ENCODE data around the gene ARSB. TPM values are rescaled to one million over a fixed set of nuclear protein-coding genes. Genes with fewer than 3 reads are reported as not detected.

The ARSB gene
- total RNA-seq, 4 donors from 2014 or later, result 10.0 to 17.4 (median 13.9) TPM

DNA sequence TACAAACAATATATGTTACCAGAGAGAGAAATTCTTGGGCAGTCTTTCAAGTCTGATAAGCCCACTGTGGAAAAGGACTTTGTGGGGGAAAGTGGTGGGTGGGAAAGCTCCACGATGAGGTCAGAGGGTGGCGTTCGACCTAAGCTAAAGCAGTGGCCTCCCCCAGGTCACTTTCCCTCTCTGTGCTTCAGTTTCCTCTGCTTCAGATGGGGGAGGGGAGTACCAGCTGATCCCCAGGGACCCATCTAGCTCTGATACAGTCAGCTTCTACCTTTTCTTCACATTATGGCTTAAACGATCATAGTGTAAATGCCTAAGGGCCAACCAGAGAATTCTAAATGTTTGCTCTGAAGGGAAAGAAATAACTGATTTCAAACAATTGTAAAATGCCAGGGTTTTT lies 36.6 kb upstream of the ARSB start:
- Histone ChIP-seq H3K27ac (no peak overlapping the region), H3K4me1 (no peaks in the 10 kb centered on the region), H3K36me3 (no peaks in the 10 kb centered on the region), H3K9me3 (no peaks in the 10 kb centered on the region), H3K4me3 (replicated peaks in 1 of 3) (no peak overlapping the region), H3K27me3 (no peaks in the 10 kb centered on the region)
- intact Hi-C loops (cut with DNase I), result loop anchor here (5.0 to 10.0 kb wide), 2 partner anchors 111 to 1063 kb away; no protein-coding TSS in a partner anchor
- DNase-seq, result no peak
- TF ChIP-seq, protein P1, sequence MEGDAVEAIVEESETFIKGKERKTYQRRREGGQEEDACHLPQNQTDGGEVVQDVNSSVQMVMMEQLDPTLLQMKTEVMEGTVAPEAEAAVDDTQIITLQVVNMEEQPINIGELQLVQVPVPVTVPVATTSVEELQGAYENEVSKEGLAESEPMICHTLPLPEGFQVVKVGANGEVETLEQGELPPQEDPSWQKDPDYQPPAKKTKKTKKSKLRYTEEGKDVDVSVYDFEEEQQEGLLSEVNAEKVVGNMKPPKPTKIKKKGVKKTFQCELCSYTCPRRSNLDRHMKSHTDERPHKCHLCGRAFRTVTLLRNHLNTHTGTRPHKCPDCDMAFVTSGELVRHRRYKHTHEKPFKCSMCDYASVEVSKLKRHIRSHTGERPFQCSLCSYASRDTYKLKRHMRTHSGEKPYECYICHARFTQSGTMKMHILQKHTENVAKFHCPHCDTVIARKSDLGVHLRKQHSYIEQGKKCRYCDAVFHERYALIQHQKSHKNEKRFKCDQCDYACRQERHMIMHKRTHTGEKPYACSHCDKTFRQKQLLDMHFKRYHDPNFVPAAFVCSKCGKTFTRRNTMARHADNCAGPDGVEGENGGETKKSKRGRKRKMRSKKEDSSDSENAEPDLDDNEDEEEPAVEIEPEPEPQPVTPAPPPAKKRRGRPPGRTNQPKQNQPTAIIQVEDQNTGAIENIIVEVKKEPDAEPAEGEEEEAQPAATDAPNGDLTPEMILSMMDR (IDR thresholded peaks at IDR 0.05), result no peak
- no peak for TF ChIP-seq POLR2A (IDR thresholded peaks at IDR 0.05)
- 46 to 50% methylated on average over 4 of the region's 4 CpGs for WGBS, 2 donors

DNA sequence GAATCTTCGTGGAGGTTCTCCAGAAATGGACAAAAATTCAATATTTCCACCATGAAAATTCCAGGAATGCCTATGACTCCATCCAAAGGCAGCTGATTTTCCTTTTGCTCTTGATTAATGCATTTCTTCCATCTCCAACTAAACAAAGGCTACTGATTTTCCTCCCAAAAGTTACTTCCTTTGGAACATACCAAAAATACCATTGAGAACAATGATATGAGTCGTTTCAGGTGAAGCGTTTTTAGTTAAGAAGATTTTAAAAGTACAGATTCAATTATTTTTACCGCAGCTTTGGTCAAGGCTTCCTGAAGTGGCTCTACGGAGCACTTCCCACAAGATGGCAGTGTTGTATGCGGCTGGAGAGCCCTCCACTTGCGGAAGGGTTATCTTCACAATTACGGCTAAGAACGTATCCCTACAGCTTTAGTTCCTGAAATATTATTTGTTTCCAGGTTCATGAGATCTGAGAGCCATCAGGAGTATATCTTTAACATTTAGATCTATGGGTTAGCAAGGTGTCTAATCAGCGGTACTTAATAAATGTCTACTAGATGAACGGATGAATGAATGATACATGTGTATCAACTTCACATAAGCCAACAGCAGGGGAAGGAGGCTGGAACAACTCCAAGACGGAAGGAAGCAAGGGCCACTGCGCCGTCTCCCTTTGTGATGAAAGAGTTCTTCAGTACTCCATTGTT lies 35.9 kb upstream of the ARSB start:
- no peak overlapping the region for H3K27ac ChIP-seq
- TF ChIP-seq, protein P1 (IDR thresholded peaks at IDR 0.05), result peak; percentile 48 to 83 (median 61)
- no peak for TF ChIP-seq POLR2A (IDR thresholded peaks at IDR 0.05)
- 16 to 17% methylated on average over 14 of the region's 14 CpGs for WGBS, 2 donors
- H3K36me3 ChIP-seq, result no peaks in the 10 kb centered on the region
- no peaks in the 10 kb centered on the region for H3K4me1 ChIP-seq
- H3K4me3 ChIP-seq (replicated peaks in 1 of 3), result no peak overlapping the region
- no peaks in the 10 kb centered on the region for H3K27me3 ChIP-seq
- intact Hi-C loops (cut with DNase I), result loop anchor here (5.0 to 10.0 kb wide), 2 partner anchors 111 to 1064 kb away; no protein-coding TSS in a partner anchor
- peak; percentile 60 to 66 for DNase-seq
- no peaks in the 10 kb centered on the region for H3K9me3 ChIP-seq

DNA sequence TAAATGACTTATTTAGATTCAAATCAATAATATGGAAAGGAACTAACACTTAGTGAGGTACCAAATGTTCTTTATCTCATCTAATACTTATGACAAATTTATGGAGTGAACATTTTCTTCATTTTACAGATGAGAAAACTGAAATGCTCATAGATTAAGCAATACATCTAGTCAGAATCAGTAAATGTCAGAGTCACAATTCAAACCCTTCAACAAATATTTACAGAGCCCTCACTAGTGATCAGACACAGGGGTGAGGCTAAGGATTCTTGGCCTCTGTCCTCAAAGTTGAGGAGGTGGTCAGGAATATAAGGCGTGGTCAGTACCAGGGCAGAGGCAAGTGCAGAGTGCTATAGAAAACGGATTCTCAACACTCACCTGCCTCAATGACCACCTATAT lies 29.5 kb upstream of the ARSB start:
- H3K9me3 ChIP-seq, result no peaks in the 10 kb centered on the region
- no peak for DNase-seq
- TF ChIP-seq POLR2A (IDR thresholded peaks at IDR 0.05), result no peak
- TF ChIP-seq, protein P1 (IDR thresholded peaks at IDR 0.05), result no peak
- 83 to 84% methylated on average over 2 of the region's 2 CpGs for WGBS, 2 donors
- intact Hi-C loops (cut with DNase I), result no loop called here
- H3K36me3 ChIP-seq, result no peaks in the 10 kb centered on the region
- H3K27ac ChIP-seq, result no peak overlapping the region
- no peaks in the 10 kb centered on the region for H3K27me3 ChIP-seq
- no peak overlapping the region for H3K4me3 ChIP-seq (replicated peaks in 1 of 3)
- H3K4me1 ChIP-seq, result no peaks in the 10 kb centered on the region

DNA sequence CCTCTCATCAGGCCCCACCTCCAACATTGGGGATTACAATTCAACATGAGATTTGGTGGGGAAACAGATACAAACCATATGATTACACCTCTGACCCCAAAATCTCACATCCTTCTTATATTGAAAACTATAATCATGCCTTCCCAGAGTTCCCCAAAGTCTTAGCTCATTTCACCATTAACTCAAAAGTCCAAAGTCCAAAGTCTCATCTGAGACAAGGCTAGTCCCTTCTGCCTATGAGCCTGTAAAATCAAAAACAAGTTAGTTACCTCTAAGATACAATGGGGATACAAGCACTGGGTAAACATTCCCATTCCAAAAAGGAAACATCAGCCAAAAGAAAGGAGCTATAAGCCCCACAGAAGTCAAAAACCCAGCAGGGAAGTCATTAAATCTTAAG lies 26.8 kb upstream of the ARSB start:
- intact Hi-C loops (cut with DNase I), result no loop called here
- no peaks in the 10 kb centered on the region for H3K36me3 ChIP-seq
- no peak overlapping the region for H3K4me3 ChIP-seq (replicated peaks in 1 of 3)
- H3K9me3 ChIP-seq, result no peaks in the 10 kb centered on the region
- DNase-seq, result no peak
- H3K27me3 ChIP-seq, result no peaks in the 10 kb centered on the region
- no peak overlapping the region for H3K27ac ChIP-seq
- TF ChIP-seq, protein P1 (IDR thresholded peaks at IDR 0.05), result no peak
- TF ChIP-seq POLR2A (IDR thresholded peaks at IDR 0.05), result no peak
- H3K4me1 ChIP-seq, result no peaks in the 10 kb centered on the region

DNA sequence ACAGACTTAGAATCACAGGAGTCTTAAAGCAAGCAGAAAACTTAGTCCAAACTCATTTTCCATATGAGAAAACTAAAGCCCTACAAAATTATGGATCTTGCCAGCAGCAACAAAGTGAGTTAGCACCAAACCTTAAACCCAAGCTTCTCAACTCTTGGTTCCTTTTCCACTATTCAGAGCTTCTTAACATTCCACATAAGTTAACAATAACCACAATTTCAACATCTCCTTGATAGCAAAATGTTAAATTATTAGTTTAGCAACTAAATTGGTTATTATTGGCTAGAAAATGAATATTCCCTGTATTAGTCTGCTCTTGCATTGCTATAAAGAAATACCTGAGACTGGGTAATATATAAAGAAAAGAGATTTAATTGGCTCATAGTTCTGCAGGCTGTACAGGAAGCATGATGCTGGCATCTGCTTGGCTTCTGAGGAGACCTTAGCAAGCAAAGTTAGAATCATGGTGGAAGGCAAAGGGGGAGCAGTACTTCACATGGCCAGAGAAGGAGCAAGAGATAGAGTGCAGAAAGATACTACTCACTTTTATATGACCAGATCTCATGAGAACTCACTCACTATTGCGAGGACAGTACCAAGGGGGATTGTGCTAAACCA lies 26.2 kb upstream of the ARSB start:
- H3K9me3 ChIP-seq, result no peaks in the 10 kb centered on the region
- TF ChIP-seq, protein P1 (IDR thresholded peaks at IDR 0.05), result no peak
- no peak for TF ChIP-seq POLR2A (IDR thresholded peaks at IDR 0.05)
- intact Hi-C loops (cut with DNase I), result no loop called here

More for the DNA sequence above, 26.2 kb upstream of the ARSB start:
- Histone ChIP-seq H3K36me3 (no peaks in the 10 kb centered on the region), H3K4me1 (no peaks in the 10 kb centered on the region), H3K4me3 (replicated peaks in 1 of 3) (no peak overlapping the region), H3K27ac (no peak overlapping the region), H3K27me3 (no peaks in the 10 kb centered on the region)
- DNase-seq, result no peak
- WGBS, 2 donors, result 95 to 100% methylated on average over 1 of the region's 1 CpG
